Fibroblast of upper back skin (primary cell): ENCODE measurements around the gene TBC1D19.

Source experiments
- DNase-seq: peaks from one replicate; pipeline ENCODE4 v3.0.0-alpha.2; 2013

TBC1D19 gene

GRCh38 chr4:26741491-26741871 is 157.6 kb downstream of the TBC1D19 start:
- peak; percentile 29 for DNase-seq

- DNase-seq, result no peak
Measured at GRCh38 chr4:26746802-26747213, 162.9 kb downstream of the TBC1D19 start.

GRCh38 chr4:26748811-26749210 is 164.9 kb downstream of the TBC1D19 start:
- DNase-seq, result no peak

GRCh38 chr4:26749867-26750266 is 166.0 kb downstream of the TBC1D19 start:
- no peak for DNase-seq

- no peak for DNase-seq
Measured at GRCh38 chr4:26751004-26751403, 167.1 kb downstream of the TBC1D19 start.

GRCh38 chr4:26751838-26752237 is 168.0 kb downstream of the TBC1D19 start:
- no peak for DNase-seq

- no peak for DNase-seq
Measured at GRCh38 chr4:26753187-26753586, 169.3 kb downstream of the TBC1D19 start.

- DNase-seq, result peak; percentile 47
Measured at GRCh38 chr4:26753617-26754016, 169.7 kb downstream of the TBC1D19 start.

- no peak for DNase-seq
Measured at GRCh38 chr4:26757751-26758150, 173.9 kb downstream of the TBC1D19 start.

- no peak for DNase-seq
Measured at GRCh38 chr4:26758899-26759298, 175.0 kb downstream of the TBC1D19 start.

- DNase-seq, result no peak
Measured at GRCh38 chr4:26762650-26763049, 178.8 kb downstream of the TBC1D19 start.

GRCh38 chr4:26763063-26763462 is 179.2 kb downstream of the TBC1D19 start:
- no peak for DNase-seq

- no peak for DNase-seq
Measured at GRCh38 chr4:26763648-26764047, 179.8 kb downstream of the TBC1D19 start.

- peak; percentile 43 for DNase-seq
Measured at GRCh38 chr4:26764231-26764630, 180.3 kb downstream of the TBC1D19 start.

- peak; percentile 39 for DNase-seq
Measured at GRCh38 chr4:26765515-26765914, 181.6 kb downstream of the TBC1D19 start.

GRCh38 chr4:26766141-26766540 is 182.3 kb downstream of the TBC1D19 start:
- DNase-seq, result no peak

- peak; percentile 28 for DNase-seq
Measured at GRCh38 chr4:26772096-26772873, 188.4 kb downstream of the TBC1D19 start.

- DNase-seq, result no peak
Measured at GRCh38 chr4:26779224-26779623, 195.3 kb downstream of the TBC1D19 start.

- peak; percentile 62 for DNase-seq
Measured at GRCh38 chr4:26779674-26780073, 195.8 kb downstream of the TBC1D19 start.

- DNase-seq, result peak; percentile 43
Measured at GRCh38 chr4:26780539-26780938, 196.7 kb downstream of the TBC1D19 start.

- DNase-seq, result no peak
Measured at GRCh38 chr4:26782168-26782829, 198.4 kb downstream of the TBC1D19 start.

GRCh38 chr4:26782830-26783202 is 198.9 kb downstream of the TBC1D19 start:
- DNase-seq, result no peak

- DNase-seq, result no peak
Measured at GRCh38 chr4:26784207-26784865, 200.5 kb downstream of the TBC1D19 start.

- no peak for DNase-seq
Measured at GRCh38 chr4:26785312-26785711, 201.4 kb downstream of the TBC1D19 start.
